Stimulated activated CD8-positive, alpha-beta memory T cell treated with anti-CD3 and anti-CD28 coated beads, Interleukin-4, amount 100 ng/mL, for 48 hours (primary cell): ENCODE results near the gene TPK1.
"Not testable (repeated sequence)": the region's sequence is repeated elsewhere in the genome, so short reads cannot be mapped to it uniquely, and the experiment has no call there.

ENCODE experiments used
- DNase-seq: peaks from one replicate; pipeline ENCODE4 v3.0.0-alpha.2; 2020

The TPK1 gene

DNA sequence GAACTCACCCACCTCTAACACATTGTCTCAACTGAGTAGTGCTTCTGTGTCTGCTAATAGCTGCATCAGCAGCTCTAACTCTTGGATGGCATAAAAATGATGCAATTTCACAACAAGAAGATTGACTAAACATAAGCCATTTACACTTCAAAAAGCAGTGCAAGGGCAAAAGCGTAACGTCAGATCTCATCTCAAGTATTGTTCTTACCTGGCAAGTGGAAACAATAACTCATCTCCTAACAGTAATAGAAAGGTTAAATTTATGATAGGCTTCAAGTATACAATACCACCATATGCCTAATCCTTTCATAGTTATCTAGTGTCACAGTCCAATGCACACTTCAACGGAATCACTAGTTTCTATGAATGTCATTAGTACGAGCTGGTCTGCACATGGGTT lies 14.8 kb downstream of the TPK1 start:
- DNase-seq, result no peak

DNA sequence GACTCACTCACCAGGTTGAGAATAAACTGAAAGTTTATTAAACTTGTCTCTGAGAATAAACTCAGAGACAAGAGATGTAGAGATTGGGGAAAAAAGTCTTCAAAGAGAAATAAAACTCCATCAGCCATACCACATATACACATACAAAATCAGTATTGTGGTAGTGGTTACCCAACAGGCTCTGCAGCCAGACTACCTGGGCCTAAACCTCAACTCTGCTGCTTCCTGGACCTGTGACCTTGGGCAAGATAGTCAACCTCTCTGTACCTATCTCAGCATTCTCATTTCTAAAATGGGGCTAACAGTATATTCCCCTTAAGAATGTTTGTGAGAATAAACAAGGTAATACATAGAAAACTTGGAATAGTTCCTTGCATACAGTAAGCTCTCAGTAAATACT lies 15.3 kb downstream of the TPK1 start:
- no peak for DNase-seq

DNA sequence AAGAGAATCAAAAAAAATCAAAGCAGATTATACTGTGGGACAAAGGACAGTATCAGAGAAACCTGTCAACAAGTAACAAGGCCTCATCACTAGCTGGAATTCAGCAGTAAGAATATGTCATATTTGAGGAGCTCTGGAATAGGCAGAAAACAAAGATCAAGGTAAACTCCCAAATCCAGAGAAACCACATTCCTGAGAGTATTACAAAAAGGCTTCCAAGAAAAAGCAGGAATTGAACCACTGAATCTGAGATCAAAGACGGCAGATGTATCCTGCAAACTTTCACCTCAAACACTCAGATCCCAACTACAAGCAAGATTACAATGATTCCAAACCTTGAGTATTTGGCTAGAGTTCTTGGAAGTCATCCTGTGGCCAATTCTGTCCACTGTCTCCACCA lies 16.3 kb downstream of the TPK1 start:
- DNase-seq, result no peak

DNA sequence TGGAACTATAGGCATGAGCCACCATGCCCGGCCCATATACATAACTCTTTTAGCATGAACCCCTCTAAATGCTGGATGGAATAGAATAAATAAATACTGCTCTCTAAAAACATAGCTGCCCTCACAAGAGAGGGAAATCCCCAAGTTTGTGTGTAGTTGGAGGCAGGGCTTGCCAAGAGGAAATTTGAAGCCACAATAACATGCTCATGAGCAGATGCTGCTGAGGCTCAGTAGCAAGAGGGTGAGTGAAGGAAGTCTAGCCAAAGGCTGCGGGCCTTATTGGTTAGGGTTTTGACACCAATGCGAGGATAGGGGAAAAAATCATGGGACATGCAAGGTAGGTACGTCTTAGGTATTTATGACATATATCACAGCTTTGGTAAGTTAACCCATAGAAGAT lies 17.3 kb downstream of the TPK1 start:
- peak; percentile 39 for DNase-seq

DNA sequence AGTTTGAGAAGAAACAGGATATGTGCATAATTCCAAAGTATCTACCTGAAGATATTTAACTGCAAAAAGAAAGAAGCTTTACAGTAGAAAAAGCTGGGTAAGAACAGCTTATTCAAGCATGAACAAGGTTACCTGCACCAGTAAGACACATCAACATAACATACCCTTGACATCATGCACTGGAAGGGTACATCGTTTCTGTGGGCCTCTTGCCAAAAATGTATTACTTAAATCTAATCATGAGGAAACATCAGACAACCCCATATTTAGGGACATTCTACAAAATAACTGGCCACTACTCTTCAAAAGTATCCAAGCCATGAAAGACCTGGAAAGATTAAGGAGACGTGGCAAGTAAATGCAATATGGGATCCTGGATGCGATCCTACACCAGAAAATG lies 18.9 kb downstream of the TPK1 start:
- no peak for DNase-seq

DNA sequence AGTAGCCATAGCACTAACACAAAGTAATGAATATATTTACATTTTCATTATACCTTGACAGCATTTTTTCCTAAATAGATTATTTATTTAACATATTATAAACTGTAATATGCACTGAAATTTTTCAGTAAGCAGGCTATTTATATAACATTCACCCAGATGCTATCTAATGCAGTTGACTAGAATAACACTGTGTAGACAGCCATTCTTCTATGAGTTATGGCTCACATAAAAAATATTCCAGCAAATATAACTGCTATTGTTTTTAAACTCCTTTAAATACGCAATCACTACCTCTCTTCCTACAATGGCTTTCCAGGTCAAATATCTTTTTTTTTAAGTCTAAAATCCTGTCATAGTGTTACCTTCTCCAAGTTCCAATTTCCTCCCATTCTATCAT lies 21.6 kb downstream of the TPK1 start:
- no peak for DNase-seq

DNA sequence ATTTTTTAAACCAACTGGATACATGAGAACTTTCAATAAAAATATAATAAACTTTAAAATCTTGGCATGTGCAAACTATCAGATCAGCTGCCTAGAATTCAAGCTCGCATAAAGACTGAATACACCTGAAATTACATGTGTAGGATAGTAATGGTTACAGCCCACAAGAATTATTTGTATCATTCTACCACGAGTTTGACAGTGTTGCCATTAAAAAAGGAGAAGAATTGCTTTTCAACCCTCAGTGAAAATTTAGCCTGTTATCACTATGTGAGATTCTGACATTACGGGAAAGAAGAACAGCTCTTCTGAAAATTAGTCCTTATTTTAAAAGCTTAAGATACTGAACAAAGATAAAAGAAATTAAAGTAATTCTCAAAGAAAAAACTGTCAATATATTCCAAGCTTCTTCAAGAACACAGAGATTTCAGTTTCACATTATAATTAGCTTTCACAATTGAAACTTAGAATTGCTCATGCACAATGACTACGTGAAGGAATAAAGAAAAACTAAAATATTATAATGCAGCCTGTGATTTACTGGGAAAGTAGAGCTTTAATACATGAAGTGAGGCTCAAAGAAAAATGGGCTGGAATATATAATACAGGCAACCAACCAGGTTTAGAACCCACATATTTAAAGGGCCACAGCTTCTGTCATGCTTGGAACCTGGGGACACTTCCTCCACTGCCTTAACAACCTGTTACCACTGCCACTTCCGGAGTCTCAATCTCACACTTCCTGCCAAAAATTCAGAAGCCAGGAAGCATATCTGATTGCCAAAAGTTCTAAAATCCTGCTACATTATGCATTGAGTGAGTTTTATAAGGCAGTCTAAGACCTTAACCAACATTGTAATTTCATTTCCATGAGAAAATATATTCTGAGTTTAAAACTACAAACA lies 23.2 kb downstream of the TPK1 start:
- DNase-seq, result no peak

DNA sequence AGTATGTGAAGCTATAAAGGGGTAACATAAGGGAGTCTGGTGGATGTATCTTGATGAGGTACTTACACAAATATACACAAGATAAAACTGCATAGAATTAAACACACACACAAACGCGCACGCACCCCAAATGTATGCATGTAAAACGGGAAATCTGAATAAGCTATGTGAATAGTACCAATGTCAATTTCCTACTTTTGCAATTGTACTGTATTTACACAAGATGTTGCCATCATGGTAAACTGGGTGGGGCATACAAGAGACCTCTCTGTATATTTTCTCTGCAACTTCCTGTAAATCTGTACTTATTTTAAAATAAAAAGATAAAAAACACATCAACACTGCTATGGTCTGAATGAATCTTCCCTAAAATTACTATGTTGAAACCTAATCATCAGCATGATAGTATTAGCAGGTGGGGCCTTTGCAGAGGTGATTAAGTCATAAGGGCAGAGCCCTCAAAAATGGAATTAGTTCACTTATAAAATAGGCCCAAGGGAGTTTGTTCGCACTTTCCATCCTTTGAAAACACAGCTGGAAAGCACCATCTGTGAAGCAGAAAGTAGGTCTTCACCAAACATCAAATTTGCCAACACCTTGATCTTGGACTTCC lies 30.1 kb downstream of the TPK1 start:
- no peak for DNase-seq

DNA sequence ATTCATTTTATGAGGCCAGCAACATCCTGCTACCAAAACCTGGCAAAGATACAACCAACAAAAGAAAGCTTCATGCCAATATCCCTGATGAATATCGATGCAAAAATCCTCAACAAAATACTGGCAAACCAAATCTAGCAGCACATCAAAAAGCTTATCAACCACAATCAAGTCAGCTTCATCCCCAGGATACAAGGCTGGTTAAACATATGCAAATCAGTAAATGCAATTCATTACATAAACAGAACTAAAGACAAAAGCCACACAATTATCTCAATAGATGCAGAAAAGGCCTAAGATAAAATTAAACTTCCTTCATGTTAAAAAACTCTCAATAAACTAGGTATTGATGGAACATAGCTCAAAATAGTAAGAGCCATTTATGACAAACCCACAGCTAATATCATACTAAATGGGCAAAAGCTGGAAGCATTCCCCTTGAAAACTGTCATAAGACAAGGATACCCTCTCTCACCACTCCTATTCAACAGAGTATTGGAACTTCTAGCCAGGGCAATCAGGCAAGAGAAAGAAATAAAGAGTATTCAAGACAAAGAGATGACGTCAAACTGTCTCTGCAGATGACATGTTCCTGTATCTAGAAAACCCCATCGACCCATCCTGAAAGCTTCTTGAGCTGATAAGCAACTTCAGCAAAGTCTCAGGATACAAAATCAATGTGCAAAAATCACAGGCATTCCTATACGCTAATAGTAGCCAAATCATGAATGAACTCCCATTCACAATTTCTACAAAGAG lies 35.0 kb downstream of the TPK1 start:
- not testable (repeated sequence) for DNase-seq

DNA sequence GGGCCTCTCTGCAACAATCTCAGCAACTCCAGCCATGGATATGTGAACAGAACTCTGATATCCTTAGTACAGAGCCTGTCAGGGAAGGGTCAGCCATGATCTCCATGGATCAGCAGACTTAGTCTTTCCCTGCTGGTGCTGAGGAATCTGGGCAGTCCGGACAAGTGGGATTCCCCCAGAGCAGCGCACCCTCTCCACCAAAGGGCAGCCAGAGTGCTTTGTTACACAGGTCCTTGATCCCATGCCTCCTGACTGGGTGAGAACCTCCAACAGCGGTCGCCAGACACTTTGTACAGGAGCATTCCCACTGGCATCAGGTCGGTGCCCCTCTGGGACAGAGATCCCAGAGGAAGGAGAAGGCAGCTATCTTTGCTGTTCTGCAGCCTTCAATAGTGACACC lies 38.9 kb downstream of the TPK1 start:
- DNase-seq, result no peak

DNA sequence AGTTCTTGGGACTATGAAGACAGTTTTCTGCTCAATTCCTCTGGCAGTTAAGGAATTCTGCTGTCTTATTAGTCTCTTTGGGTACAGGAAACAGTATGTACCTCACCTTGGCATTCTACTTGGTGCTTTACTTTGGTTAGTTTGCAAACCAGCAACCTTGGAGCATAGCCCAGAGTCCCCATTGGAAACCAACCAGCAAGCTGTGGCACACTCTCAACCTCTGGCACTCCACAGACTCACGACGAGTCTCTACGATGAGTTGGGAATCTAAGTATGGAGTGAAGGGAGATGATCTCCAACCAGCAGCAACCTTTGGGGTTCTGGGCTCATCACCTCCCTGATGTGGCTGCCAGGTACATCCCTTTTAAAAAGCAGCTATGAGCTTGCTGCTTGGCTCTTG lies 43.8 kb downstream of the TPK1 start:
- DNase-seq, result no peak

DNA sequence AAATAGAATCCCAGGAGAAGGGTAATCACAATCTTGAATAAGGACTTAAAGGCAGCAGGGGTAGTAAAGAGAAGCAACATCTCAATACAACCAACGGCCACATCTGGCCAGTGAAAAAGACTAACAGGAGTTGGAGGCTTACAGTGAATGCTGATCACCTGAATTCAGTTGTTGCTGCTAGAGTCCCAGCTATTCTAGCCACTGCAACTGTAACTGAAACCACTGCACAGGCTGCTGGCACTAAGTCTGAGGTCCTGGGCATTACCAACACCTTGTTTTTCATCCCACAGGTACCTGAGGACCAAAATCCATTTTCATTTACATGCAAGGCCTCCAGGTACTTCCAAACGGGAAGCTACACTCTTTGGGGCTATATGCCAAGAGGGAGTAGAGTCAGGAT lies 44.4 kb downstream of the TPK1 start:
- no peak for DNase-seq

DNA sequence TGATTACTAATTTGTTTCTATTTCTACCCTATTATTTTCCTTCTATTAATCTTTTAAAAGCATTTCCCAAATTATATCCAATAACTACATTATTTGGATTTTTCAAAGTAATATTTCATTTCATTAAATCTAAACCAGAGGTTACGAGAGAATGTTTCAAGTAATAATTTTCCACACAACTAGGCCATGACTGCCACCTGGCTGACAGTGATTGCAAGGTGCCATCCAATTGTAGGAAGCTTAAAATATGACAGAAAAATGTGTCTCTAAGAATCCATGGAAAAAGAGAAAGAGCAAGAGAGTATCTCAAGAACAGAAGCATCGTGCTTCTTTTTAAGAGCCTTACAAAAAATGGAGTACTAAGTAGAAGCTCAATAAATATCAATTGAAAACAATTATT lies 48.7 kb downstream of the TPK1 start:
- DNase-seq, result no peak

DNA sequence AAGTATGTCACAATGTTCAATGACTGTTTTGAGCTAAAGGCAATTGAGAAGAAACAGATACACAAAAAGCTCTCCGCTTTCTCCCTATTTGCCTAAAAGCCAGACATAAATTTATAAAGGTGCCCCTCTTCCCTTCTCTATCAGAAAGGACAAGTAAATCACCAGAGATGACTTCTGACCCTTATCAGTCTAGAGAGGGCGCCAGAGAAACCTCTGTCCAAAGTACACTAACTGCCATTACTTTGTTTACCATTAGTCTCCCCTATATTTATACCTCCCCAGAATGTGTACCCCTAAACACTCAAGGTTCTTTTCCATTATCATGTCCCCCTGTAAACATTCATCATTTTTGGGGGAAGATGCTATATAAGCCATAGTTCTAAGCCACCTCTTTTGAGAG lies 49.3 kb downstream of the TPK1 start:
- no peak for DNase-seq

DNA sequence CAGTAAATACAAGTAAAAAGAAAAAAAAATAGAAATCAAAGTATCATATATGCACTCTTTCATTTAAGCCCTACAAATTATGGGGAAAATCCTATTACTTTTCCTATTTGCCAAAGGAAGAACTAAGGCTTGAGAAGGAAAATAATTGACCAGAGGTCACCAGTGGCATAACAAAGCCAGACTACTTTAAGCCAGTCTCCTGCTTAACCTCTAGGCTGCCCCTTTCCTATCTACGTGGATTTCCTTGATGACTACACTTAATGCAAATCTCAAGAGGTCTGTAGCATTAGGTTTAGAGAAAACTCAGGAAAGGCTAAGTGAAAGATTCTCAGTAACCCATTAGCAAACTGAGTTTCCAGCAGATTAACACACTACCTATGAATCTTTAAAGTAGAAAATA lies 49.8 kb downstream of the TPK1 start:
- no peak for DNase-seq

DNA sequence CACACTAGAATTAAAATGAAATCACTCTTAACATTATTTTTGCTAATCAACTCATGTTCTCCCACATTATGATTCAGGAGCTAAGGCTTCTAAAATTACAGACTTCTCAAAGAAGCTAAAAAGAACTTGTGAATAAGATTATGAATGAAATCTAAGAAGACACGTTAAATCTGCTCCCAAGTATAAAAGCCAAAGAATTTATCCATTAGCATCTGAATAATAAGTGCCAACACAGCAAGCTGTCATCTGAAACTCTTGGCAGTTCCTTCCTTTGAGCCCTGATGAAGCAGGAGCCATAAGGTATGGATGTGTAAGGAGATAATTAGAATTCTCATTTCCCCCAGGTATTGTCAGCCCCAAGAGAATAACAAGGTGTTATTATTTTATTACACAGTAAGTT lies 50.3 kb downstream of the TPK1 start:
- DNase-seq, result no peak

DNA sequence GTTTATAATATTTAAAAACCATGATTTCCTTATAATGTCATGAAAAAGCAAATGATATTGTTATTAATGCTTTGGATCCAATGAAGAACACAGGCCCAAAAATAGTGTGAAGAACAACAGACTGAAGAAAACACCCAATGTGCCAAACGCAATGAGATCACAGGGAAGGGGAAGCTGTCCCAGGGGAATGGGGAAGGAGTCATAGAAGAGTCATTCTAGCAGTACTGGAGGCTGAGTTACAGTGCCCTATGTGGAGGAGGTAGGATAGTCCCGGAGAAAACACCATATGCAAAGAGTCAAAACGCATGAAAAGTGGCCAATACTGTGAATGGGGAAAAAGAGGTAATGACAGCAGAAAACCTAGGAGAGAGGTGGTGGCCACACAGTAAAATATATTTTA lies 50.9 kb downstream of the TPK1 start:
- DNase-seq, result no peak

DNA sequence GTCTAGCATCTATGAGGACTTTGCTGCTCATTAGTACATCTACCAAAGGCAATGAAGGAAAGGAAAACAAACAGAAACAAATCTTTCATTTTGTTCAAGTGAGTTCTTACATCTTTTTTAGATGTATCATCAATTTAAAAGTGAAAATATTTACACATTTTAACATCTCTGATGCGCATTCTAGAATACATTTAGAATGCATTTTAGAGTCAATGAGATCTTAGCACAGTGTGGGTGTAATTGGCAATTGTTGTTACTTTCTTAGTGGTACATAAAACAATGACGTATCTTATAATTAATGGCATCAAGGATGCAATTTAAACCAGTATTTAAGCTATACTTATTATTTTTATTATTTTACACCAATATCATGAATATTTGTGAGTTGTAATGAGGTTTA lies 51.4 kb downstream of the TPK1 start:
- DNase-seq, result no peak

DNA sequence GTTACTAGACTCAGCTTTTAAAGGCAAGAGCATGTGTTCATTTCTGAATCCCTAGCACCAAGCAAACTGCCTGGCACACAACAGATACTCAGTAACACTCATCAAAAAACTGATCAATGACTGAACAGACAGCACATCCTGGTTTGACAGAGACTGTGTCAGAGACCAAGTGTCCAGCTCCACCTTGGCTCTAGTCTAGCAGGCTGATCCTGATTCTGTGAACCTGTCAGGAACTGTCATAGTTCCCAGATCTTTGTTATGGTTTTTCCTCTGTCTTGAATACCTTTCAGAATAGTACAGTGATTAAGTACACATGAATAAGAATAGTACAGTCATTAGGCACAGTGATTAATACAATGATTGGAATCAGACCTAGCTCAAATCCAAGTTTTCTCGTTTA lies 53.0 kb downstream of the TPK1 start:
- DNase-seq, result no peak

DNA sequence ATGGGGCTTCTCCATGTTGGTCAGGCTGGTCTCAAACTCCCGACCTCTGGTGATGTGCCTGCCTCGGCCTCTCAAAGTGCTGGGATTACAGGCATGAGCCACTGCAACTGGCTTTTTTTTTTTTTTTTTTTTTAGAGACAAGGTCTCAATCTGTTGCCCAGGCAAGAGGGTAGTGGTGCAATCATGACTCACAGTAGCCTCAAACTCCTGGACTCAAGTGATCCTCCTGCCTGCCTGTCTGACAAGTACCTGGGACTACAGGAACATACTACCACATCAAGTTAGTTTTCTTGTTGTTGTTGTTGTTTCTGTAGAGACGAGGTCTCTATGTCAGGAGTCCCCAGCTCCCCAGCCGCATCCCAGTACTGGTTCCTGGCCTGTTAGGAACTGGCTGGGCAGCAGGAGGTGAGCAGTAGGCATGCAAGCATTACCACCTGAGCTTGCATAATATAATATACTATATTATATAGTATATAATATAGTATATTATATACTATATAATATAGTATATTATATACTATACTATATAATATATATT lies 55.7 kb downstream of the TPK1 start:
- DNase-seq, result no peak

DNA sequence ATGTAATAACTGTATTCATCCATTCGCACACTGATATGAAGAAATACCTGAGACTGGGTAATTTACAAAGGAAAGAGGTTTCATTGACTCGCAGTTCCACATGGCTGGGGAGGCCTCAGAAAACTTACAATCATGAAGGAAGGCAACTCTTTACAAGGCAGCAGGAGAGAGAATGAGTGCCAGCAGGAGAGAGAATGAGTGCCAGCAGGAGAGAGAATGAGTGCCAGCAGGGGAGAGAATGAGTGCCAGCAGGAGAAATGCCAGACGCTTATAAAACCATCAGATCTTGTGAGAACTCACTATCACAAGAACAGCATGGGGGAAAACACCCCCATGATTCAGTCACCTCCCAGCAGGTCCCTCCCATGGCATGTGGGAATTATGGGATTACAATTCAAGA lies 58.0 kb downstream of the TPK1 start:
- DNase-seq, result not testable (repeated sequence)

DNA sequence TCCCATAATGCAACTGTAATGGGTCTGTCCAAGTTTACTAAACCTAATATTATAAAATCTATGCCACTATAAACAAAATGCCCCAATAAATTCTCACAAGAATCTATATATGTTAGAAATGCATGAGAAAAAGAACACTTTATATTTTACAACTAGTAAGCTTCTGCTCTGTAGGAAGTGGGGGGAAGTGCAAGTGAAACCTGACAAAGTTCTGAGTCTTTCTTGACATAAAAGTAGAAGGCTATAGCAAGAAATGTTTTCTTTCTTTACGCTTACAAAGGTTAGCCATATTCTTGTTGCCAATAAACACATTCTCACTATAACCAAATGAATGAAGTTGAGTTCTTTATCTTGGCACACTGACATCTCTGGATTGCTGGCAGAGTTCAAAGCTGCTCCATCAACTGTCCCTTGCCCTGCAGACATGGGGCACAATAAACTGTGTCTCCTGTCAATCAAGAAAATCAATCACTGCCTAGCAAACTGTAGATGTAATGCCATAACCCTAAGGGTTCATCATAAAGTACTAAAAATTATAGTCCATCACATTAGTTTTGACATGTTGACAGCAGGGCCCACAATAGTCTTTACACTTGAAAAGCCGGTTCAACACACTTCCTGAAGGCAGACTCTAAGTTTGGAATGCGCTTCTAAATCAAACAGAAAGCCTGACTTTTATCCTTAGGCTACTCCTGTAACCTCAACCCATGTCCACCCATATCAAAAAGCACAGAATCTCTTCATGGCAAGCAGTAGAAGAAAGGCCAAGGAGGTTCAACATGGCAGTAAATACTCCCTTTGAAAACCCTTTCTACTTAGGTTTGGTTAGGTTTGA lies 58.6 kb downstream of the TPK1 start:
- DNase-seq, result no peak

DNA sequence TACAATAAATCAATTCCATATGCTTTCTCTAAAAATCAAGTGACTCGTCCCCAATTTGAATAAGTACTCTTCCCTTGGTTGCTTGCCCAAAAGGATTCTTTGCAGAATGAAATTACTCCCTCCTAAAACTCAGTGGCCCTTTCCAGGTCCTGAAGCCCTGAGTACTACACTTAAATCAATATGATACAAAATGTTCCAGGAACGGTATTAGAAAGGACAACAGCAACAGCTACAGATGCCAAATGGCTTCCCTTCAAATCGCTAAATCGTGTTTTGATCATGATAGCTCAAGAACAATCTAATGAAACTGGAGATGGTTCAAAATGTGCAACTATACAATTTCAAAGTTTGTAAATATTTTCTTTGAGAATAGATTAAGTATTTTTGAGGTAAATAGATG lies 59.4 kb downstream of the TPK1 start:
- no peak for DNase-seq
